Hematopoietic multipotent progenitor cell treated with erythropoietin and hydrocortisone succinate and interleukin-3 and kit ligand, for 8 days (in vitro differentiated cells): ENCODE data around the gene ZFR.
A peak's percentile ranks its signal among the peaks of the same experiment; 100 is the strongest.
"Not testable (repeated sequence)": the region's sequence is repeated elsewhere in the genome, so short reads cannot be mapped to it uniquely, and the experiment has no call there.

Source experiments
- DNase-seq: peaks from one replicate; pipeline ENCODE4 v3.0.0-alpha.2; 2015

ZFR gene

GRCh38 chr5:32449262-32449661, 4.7 kb upstream of the ZFR start:
- no peak for DNase-seq

- no peak for DNase-seq
These were observed 2.1 kb upstream of the ZFR start for GRCh38 chr5:32446630-32447029.

GRCh38 chr5:32445831-32446614, 1.5 kb upstream of the ZFR start:
- no peak for DNase-seq

GRCh38 chr5:32445287-32445758, 783 bp upstream of the ZFR start:
- no peak for DNase-seq

GRCh38 chr5:32443541-32444430, 754 bp downstream of the ZFR start:
- peak; percentile 36 for DNase-seq

GRCh38 chr5:32443145-32443540, 1.4 kb downstream of the ZFR start:
- DNase-seq, result no peak

- DNase-seq, result no peak
These were observed 5.4 kb downstream of the ZFR start for GRCh38 chr5:32439086-32439642.

GRCh38 chr5:32436553-32437242, 7.8 kb downstream of the ZFR start:
- DNase-seq, result no peak

GRCh38 chr5:32435383-32435782, 9.2 kb downstream of the ZFR start:
- DNase-seq, result no peak

- DNase-seq, result no peak
These were observed 10.3 kb downstream of the ZFR start for GRCh38 chr5:32434221-32434620.

GRCh38 chr5:32432633-32433032, 11.9 kb downstream of the ZFR start:
- DNase-seq, result no peak

- not testable (repeated sequence) for DNase-seq
These were observed 13.7 kb downstream of the ZFR start for GRCh38 chr5:32430825-32431224.

GRCh38 chr5:32428426-32428825, 16.1 kb downstream of the ZFR start:
- DNase-seq, result no peak

GRCh38 chr5:32426440-32427151, 17.9 kb downstream of the ZFR start:
- DNase-seq, result no peak

- DNase-seq, result no peak
These were observed 21.8 kb downstream of the ZFR start for GRCh38 chr5:32422697-32423096.

- no peak for DNase-seq
These were observed 23.5 kb downstream of the ZFR start for GRCh38 chr5:32421075-32421474.

GRCh38 chr5:32420506-32420905, 24.0 kb downstream of the ZFR start:
- DNase-seq, result no peak

GRCh38 chr5:32419791-32420190, 24.7 kb downstream of the ZFR start:
- no peak for DNase-seq

GRCh38 chr5:32413466-32414263, 30.9 kb downstream of the ZFR start:
- DNase-seq, result no peak

- no peak for DNase-seq
These were observed 33.9 kb downstream of the ZFR start for GRCh38 chr5:32410630-32411029.

- DNase-seq, result no peak
These were observed 37.9 kb downstream of the ZFR start for GRCh38 chr5:32406650-32407049.
